Endothelial cell of coronary artery (primary cell): ENCODE measurements around the gene OPN3. TPM values are rescaled to one million over a fixed set of nuclear protein-coding genes. Genes with fewer than 3 reads are reported as not detected.

Experiments used
- total RNA-seq: library from RNA; depleted of rRNA; stranded (reverse); fragments of >200 nt; gene quantifications from 2 replicates; pipeline ENCODE4 v1.2.3, GENCODE V29; 2014

OPN3 gene
- 12.7 and 21.7 TPM in 2 replicates for total RNA-seq

GRCh38 chr1:241640149-241640866 is at the start of gene OPN3, which contains the start of gene CHML:
Gene OPN3 (minus strand): TSS chr1:241640369. CDS start chr1:241640254, 115 bp downstream.
Gene CHML (minus strand): TSS chr1:241640369. CDS start chr1:241635766, 4,603 bp downstream.

GRCh38 chr1:241652012-241652411 is 11.8 kb upstream of the OPN3 start, which contains the start of gene WDR64:
Gene WDR64 (plus strand): TSS chr1:241652281. CDS start chr1:241652485, 204 bp downstream.

Other genes with a start within 250 kb of the OPN3 start
- 73.2 and 88.2 TPM in 2 replicates for gene FH, start 120.6 kb downstream of the OPN3 start, total RNA-seq
- under 0.01 TPM in 1 of 2 replicates, not detected in the other for gene KMO, start 108.0 kb downstream of the OPN3 start, total RNA-seq
- 13.7 and 14.0 TPM in 2 replicates for gene CHML, start within 50 bp of the OPN3 start, total RNA-seq
- gene WDR64, start 11.9 kb upstream of the OPN3 start, total RNA-seq: not detected in 2 replicates
- 4.8 and 10.6 TPM in 2 replicates for gene EXO1, start 207.8 kb upstream of the OPN3 start, total RNA-seq